AG04449 (cell line): ENCODE results near the gene MAP7D3.

Experiments
- CTCF ChIA-PET: fragments of 350-600 bp; formaldehyde crosslinking; extraction: SDS; loops from one replicate; lab custom pipeline; 2021; ENCODE audit warnings: antibody characterized with exemption; lab: Yijun Ruan, JAX
- POLR2A ChIA-PET: fragments of 400-600, 350-600 bp; formaldehyde crosslinking; extraction: SDS; loops from one replicate; lab custom pipeline; 2020; ENCODE audit warnings: antibody characterized with exemption, inconsistent platforms; lab: Yijun Ruan, JAX
- DNase-seq: peaks from one replicate; pipeline ENCODE4 v3.0.0-alpha.2; 2010; ENCODE audit warnings: low read depth, low spot score
- H3K4me3 ChIP-seq: 2 replicates; pipeline ENCODE4 v1.5.1; 2011; ENCODE audit warnings: low read depth, mild to moderate bottlenecking, control low read depth, low read length
- CTCF ChIP-seq: IDR thresholded peaks from one replicate; pipeline ENCODE4 v1.5.1; 2011; ENCODE audit warnings: mild to moderate bottlenecking, moderate library complexity, low read length, control low read depth, inconsistent platforms; ENCODE audit not compliant: insufficient read depth; ENCODE audit errors: missing control alignments

Gene MAP7D3

GRCh38 chrX:136205882-136206380, 45.3 kb downstream of the MAP7D3 start:
- ChIA-PET CTCF (interaction anchor here (1.3 to 9.3 kb wide), 3 partner anchors 35 to 177 kb away, joined by 3 to 94 read pairs (median 4); no protein-coding TSS in a partner anchor), POLR2A (no interaction called here)
- no peak for DNase-seq
- TF ChIP-seq CTCF = no peak
- H3K4me3 ChIP-seq = no peak overlapping the region

DNA sequence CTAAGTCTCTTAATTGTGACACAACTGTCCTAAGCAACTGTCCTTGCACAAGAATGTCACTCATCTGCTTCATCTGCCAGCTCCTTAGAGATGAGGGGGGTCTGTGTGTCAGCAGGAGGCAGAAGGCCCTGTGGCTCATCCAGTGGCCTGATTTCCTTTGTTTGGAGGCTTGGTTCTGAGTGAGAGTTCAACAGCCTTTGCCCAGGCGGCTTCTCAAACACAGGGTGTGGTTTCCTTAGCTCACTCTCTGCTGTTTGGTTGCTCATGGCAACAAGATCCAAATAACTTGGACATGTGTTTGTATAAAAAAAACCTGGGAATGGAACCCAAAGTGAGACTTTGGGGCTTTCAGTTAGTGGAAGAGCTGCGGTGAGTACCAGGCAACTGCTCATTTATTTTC, 46.6 kb downstream of the MAP7D3 start:
- ChIA-PET POLR2A (no interaction called here), CTCF (interaction anchor here (0.9 to 9.3 kb wide), 5 partner anchors 36 to 176 kb away, joined by 3 to 94 read pairs (median 4); no protein-coding TSS in a partner anchor)
- TF ChIP-seq CTCF = no peak
- no peak overlapping the region for H3K4me3 ChIP-seq
- no peak for DNase-seq

DNA sequence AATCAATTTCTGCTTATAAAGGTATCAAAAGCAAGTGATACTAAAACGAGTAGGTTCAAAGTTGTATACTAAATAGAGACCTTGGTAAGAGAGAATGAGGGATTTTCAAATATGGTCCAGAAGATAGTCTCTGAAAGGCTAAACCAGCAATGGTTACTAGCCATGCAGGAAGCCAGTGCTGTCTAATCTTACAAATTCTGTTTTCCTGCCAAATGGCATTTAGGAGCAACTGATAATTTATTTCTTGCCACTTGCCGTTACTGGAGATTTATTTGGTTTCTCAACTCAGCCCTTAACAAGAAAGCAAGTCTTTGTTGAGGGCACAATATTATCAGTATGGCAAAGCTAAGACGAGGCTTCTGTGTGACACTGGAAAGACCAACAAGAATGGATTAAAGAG, 47.2 kb downstream of the MAP7D3 start:
- no peak overlapping the region for H3K4me3 ChIP-seq
- ChIA-PET CTCF (interaction anchor here (0.9 to 2.6 kb wide), 4 partner anchors 35 to 64 kb away, joined by 3 to 10 read pairs (median 5); no protein-coding TSS in a partner anchor), POLR2A (no interaction called here)
- DNase-seq = no peak
- TF ChIP-seq CTCF = no peak

- CTCF ChIA-PET = interaction anchor here (0.9 to 2.6 kb wide), 5 partner anchors 37 to 175 kb away, joined by 4 to 10 read pairs (median 4); no protein-coding TSS in a partner anchor
- DNase-seq = no peak
- no peak for TF ChIP-seq CTCF
- POLR2A ChIA-PET = no interaction called here
- H3K4me3 ChIP-seq = no peak overlapping the region
Observed at GRCh38 chrX:136203438-136203837, 47.8 kb downstream of the MAP7D3 start.

- CTCF ChIA-PET = interaction anchor here (0.9 to 2.6 kb wide), 6 partner anchors 14 to 175 kb away, joined by 3 to 10 read pairs (median 4); no protein-coding TSS in a partner anchor
- no peak for TF ChIP-seq CTCF
- H3K4me3 ChIP-seq = no peak overlapping the region
- DNase-seq = no peak
- POLR2A ChIA-PET = no interaction called here
Observed at GRCh38 chrX:136202889-136203288, 48.3 kb downstream of the MAP7D3 start.

DNA sequence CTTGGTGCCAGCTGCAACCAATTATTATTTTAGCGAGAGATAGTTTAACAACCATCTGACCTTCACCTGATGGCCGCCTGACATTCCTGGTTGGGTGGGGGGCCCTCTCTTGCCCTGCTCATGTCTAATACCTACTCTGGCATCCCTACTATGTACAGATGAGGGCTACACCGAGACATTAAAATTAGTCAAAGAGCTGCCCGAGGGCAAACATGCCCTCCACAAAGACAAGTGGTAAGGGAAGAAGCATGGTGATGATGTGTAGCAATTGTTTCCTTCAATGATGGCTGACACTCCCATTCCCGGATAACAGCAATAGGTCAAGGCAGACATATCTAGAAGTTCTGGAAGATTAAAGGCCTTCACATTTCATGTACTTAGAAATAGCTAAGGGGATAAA, 49.6 kb downstream of the MAP7D3 start:
- CTCF ChIA-PET = interaction anchor here (0.8 to 2.6 kb wide), 4 partner anchors 10 to 174 kb away, joined by 3 to 10 read pairs (median 4); no protein-coding TSS in a partner anchor
- no peak for DNase-seq

More for the DNA sequence above, 49.6 kb downstream of the MAP7D3 start:
- no peak overlapping the region for H3K4me3 ChIP-seq
- TF ChIP-seq CTCF = no peak
- POLR2A ChIA-PET = no interaction called here
